Retinal pigment epithelial cell (primary cell): ENCODE measurements around the gene OGN.

Experiments used
- DNase-seq: peaks from one replicate; pipeline ENCODE4 v3.0.0-alpha.2; 2010; ENCODE audit warnings: low read depth
- H3K4me3 ChIP-seq: 2 replicates; pipeline ENCODE4 v1.5.1; 2011; ENCODE audit warnings: mild to moderate bottlenecking, low read length, control low read depth, moderate library complexity
- CTCF ChIP-seq: conservative IDR thresholded peaks from 2 replicates; pipeline ENCODE4 v1.5.1; 2011; ENCODE audit warnings: low read depth, low read length, control low read depth, inconsistent platforms

OGN gene

DNA sequence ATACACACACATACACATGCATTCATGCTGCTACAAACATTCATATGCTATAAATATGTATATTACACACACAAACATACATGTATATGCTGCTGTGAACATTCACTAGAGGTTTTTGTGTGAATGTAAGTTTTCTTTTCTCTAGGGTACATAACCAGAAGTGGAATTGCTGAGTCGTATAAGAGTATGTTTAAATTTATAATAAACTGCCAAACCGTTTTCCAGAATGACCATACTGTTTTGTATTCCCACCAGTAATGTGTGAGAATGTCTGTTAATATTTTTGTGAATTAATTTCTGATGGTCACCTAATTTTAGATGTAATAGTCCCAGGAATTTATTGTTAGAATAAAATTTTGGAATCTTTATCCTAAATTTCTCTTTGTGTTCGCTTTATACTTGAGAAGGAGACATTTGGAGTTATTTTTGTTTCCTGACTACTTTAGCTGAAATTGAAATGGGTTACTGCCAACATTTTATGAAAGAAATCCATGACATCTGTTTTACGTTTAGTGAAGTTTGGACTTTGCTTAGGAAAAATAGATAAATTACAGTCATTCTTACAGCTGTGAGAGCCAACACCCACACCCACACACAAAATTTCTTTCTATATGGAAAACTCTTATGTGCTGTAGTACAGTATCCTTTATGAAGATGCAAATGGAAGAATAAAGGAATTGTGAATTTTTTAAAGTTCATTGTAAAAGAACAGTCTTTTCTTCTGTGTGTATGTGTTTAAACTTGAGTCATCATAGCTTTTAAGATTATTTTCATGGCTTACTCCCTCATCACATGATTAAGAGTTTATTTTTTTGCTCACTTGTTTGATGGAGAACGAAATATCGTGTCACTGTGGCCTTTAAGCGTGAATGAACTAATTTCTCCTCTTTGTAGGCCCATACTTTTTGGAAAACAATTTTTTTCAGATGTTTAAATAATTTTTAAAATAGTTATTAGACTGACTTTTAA, 54.3 kb downstream of the OGN start:
- TF ChIP-seq CTCF: no peak
- H3K4me3 ChIP-seq: no peak overlapping the region
- no peak for DNase-seq

DNA sequence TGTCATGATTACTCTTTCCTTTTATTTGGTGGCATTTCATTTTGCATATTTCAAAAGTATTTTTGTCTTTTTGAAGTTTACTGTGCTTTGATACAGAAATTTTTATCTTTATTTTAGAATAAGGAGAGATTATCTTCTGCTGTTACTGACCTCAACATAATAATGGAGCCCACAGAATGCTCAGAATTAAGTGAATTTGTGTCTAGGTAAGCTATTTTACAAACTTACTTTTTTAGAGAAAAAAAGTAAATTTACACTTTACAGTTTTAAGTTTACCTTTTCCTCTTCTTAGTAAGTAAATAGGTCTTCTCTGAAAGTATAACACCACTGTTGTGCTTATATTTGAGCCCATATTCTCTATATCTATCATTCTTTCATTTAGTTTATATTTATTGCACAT, 58.8 kb downstream of the OGN start:
- H3K4me3 ChIP-seq: no peak overlapping the region
- no peak for TF ChIP-seq CTCF
- DNase-seq: no peak

- no peak for DNase-seq
- no peak overlapping the region for H3K4me3 ChIP-seq
Measured at GRCh38 chr9:92342825-92343488, 61.4 kb downstream of the OGN start.

GRCh38 chr9:92341578-92341977, 62.8 kb downstream of the OGN start:
- TF ChIP-seq CTCF: no peak
- no peak for DNase-seq
- no peak overlapping the region for H3K4me3 ChIP-seq

More at GRCh38 chr9:92342825-92343488, 61.4 kb downstream of the OGN start:
- TF ChIP-seq CTCF: no peak

DNA sequence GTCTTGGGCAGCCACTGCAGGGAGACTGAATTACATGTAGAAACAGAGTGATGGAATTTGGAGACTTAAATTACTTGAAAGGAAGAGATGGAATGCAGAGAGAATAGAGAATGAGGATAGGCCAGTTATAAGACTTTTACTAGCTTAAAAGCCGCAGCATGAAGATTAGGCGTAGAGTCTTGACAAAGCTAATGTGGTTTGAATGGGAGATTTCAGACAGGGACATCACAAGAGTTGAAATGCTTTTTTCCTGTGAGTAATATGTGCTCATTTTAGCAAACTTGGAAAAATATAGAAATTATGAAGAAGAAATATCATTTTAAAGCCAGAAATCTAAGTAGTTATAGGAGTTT, 71.1 kb downstream of the OGN start:
- DNase-seq: no peak
- no peak overlapping the region for H3K4me3 ChIP-seq
- no peak for TF ChIP-seq CTCF
